NOMO-1 treated with DMSO at 0.1 percent for 48 hours (cell line): ENCODE data around the gene ADRA2C.

Experiments used
- DNase-seq: peaks from one replicate; lab custom pipeline; 2025; ENCODE audit not compliant: unreplicated experiment; lab: John Stamatoyannopoulos, UW

The ADRA2C gene

GRCh38 chr4:3775005-3775404 is 8.8 kb downstream of the ADRA2C start:
- DNase-seq, result no peak

- DNase-seq, result no peak
These were observed 9.4 kb downstream of the ADRA2C start for GRCh38 chr4:3775576-3775975.

GRCh38 chr4:3776166-3777032 is 10.2 kb downstream of the ADRA2C start:
- DNase-seq, result no peak

GRCh38 chr4:3777033-3777390 is 10.8 kb downstream of the ADRA2C start:
- no peak for DNase-seq

GRCh38 chr4:3777669-3778068 is 11.5 kb downstream of the ADRA2C start:
- DNase-seq, result no peak

DNA sequence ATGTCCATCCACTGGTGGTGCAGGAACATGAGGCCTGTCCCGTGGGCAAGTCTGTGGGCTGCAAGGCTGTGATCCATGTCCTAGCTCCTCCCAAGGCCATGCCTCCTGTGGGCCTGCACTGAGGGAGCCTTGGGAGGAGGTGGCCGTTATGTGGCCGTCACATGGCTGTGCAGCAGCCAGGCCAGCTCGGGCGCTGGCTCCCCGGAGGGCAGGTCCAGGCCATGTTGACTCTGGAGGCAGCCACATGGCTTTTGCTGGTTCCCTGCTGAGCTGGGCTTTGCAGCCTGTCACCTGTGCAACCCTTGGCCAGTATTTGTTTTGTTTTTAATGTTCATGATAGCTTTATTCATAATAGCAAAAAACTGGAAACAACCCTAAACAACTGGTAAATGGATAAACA is 13.3 kb downstream of the ADRA2C start:
- no peak for DNase-seq

DNA sequence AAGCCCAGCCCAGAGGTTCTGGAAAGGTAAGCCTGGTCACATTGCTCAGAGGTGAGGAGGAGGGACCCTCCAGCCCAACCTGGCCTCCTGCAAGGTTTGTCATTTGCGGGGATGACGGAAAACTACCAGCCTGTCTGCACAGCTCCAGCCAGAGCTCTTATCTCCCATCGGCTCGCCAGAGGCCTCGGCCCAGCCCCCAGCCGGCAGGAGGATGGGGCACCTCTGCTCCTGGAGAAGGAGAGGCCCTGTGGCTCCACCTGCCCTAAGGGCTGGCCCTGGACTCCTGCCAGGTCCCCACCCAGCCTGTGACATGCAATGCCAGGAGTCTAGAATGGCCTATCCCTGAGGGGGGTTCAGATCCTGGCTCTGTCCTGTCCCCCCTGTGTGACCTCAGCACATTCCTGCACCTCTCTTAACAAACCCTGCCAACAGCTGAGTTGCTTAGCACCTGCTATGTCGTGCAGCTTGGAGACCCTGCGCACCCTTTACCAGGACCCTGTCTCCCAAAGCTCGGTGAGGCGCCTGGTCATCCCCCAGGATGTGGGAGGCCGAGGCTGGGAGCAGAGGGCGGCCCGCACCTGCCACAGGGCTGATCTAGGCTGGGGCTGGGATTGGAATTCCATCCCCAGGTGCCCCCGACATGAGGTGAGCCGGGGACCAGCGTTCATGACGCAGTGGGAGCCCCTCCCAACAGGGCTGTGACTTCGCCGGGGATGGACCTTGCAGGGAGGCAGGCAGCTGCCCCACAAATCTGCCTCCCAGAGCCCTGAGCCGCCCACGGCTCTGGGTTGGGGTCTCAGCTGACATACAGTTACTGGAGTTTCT is 14.4 kb downstream of the ADRA2C start:
- DNase-seq, result no peak

GRCh38 chr4:3781193-3781886 is 15.2 kb downstream of the ADRA2C start:
- DNase-seq, result no peak

DNA sequence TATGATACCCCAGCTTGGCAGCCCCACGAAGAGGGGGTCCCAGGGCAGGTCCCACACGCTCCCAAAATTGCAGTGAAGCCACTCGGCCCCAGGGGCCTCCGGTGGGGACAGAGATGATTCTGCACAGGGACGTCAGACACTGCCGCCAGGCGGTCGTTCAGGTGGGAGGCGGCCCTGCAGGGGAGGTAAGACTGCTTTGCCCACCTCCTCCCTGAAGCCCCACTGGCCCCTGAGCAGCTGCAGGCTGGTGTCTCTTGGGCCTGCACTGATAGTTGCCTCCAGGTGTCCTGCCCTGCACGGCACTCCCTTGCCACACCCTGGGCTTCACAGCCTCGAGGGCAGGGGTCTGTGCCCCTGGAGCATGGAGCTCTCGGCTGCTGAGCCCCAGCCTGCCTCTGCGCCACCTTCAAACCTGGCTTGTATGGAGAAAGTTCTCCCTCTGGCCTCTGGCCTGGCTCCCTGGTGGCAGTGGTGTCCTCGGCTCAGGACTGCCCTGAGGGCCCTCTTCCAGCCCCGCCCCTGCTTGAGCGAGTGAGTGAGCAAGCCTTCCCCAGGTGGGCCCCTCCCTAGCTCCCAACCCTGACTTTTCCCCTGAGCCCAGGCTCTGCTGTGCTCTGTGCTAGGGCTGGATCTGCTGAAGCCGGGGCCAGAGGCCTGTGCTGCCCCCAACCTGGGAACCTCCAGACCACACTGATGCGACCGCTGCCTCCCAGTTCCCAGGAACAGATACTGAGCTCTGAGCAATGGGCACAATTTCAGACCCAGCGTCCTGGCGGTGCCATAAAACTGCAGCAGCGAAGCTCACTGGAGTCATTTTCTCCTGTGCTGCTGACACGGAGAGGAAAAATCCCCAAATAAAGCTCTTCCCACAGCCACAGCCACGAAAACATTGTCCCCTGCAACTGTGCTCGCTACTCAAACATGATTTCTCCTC is 16.1 kb downstream of the ADRA2C start:
- DNase-seq, result no peak

- no peak for DNase-seq
These were observed 17.6 kb downstream of the ADRA2C start for GRCh38 chr4:3783693-3784306.

GRCh38 chr4:3784454-3785291 is 18.5 kb downstream of the ADRA2C start:
- no peak for DNase-seq

GRCh38 chr4:3785292-3785565 is 19.0 kb downstream of the ADRA2C start:
- DNase-seq, result no peak

DNA sequence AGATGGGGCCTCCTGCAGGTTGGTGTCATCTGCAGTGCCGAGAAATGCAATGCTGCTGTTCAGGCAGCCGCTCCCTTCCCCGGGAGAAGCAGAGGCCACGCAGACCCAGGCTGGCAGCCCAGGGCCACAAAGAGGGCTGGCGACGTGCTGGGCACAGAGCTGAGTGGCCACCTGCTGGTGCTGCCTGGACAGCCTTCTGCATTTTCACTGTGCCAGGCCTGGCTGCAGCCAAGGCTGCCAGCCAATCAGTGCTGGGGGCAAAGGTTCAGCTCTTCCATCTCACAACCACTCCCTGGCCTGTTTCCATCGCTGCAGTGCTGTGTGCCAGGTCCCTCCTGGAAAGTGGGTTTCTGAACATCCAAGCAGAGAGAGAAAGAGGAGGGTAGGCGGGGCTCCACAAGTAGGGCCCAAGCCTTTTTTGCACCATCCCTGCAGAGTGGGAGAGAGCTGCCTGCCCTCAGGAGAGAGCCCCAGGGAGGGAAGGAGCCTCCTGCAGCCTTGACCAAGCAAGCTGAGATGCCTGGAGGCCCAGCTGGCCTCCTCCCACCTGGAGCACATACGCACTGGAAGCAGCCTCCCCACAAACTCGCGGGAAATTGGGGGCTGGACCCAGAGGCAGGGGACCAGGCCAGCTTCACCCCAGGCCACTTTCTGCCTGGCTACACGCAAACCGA is 20.1 kb downstream of the ADRA2C start:
- no peak for DNase-seq

DNA sequence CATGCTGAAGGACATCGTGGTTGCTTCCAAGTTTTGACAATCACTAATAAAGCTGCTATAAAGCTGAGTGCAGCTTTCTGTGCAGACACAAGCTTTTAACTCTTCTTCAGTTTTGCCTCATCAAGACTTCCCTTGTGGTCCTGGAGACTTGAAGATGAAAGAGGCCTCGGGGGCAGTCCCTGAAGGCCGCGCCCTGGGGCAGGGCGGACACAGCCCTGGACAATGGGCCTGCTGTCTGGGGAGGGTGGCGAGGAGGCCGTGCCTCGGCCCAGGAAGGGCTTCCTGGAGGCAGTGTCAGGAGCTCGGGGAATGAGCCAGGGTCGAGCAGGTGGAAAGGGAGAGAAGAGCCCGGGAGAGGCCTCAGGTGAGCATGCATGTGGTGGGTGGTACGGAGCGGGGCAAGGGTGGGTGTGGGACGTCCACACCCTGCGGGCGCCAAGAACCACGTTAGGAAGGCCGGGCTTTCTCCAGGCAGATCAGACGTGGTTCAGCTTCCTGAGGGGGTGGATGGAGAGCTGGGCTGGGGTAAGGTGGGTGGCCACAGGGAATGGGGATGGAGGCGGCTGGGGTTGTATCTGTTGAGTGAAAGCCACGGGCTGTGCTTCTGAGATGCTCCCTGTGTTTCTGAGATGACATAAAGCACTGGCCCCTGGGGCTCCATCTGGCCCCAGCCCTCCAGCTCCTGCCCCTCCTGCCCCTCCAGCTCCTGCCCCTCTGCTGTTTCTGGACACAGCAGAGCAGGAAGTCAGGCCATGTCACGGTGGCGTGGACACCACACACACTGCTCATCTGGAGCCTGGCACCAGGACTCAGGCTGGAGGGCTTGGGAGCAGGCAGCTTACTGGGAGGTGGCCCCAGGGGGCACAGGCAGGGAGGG is 21.5 kb downstream of the ADRA2C start:
- no peak for DNase-seq

DNA sequence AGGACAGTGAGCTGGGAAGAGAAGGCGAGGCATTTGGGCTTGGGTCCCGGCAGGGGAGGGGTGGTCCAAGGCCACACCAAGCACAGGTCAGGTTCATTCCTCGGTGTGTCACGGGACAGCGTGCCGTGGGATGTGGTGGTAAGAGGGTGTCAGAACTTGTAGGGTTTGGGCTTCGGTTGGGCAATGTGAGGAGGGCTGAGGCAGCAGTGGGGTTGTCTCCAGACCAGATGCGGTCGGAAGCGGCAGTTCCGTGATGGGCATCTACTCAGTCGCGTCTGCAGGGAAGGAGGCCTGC is 22.1 kb downstream of the ADRA2C start:
- DNase-seq, result peak; percentile 17

DNA sequence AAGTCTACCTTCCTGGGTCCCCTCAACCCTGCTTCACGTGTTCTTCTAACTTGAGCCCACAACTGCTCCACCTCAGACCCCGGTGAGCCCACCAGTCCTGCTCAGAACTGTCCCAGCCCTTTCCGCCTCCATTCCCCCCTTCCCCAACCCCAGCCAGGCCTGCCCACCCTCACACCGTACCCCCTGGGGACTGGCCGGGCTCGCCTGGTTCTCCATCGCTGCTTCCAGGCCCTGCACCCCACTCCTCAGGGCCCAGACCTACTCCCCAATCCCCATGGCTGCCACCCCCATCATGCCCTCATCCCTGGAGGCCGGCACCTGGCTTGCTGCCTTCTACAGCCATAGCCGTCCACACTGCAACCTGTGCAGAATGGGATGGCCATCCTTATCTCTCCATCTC is 23.4 kb downstream of the ADRA2C start:
- DNase-seq, result no peak

DNA sequence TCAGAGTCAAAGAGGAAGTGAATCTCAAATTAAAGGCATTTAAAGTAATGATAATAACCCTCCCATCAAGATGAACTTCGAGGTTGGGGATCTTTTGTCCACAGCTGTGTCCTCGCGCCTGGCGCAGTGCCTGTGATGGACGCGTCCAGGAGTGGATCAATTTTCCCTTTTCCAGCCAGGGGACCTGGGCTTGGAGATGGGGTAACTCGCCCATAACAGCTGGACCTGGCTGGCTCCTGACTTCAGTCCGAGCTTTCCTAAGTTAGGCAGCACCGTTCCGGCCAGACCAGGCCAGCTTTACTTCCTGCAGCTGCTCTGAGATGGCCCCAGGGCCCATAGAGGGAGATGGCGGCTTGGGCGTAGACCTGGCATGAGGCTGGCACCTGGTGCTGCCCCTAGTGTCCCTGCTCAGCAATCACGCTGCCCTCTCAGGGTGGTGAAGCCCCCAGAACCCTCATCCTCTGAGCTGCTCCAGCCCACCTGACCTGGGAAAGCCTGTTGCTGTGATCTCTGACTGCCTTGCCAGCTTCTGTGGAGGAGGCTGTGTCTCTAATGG is 23.9 kb downstream of the ADRA2C start:
- peak; percentile 32 for DNase-seq

DNA sequence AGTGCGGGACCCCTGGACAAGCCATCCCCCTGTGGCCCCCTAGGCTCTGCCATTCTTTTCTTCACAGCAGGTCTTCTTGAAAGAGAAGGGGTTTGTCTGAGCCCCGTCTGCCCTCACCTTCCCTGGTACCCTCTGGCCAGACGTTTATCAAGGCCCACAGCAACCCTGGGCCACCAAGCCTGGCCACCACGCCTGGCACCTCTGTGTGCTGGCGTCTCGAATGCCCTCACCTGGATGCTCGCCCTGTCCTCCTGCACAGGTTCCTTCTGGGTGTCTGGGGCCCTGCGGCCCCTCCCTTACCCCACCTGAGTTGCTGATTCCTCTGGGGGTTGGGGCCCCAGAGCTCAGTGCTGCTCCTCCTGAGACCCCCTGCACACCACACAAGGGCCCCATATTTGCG is 25.1 kb downstream of the ADRA2C start:
- no peak for DNase-seq
